ENCODE data around the gene GJB5.
"Not testable (repeated sequence)": the region's sequence is repeated elsewhere in the genome, so short reads cannot be mapped to it uniquely, and the experiment has no call there.

GJB5 gene

DNA sequence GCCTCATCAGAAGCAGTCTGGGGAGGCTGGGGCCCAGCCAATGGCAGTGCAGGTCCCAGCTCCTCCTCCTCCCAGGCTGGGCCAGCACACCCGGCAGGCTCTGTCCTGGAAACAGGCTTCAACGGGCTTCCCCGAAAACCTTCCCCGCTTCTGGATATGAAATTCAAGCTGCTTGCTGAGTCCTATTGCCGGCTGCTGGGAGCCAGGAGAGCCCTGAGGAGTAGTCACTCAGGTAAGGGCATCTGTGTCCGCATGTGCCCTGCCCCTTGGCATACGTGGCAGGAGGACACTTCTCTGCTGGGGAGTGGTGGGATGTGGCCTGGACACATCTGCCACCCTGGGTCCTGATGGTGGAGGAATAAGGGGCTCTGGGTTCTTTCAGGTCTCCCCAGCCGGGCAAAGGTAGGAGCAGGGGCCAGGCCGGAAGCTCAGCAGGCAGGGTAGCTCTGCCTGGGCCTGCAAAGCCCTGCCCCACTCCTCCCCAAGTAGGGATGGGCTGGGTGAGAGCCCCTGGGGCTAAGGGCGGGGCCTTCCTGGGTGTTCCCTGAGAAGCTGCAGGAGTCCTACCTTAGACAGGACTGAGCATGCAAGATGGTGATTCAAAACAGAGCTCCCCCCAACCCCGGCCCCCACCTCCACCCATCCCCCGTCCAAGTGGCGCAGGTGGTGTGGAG is at the start of gene GJB5:
GJB5 (plus strand) TSS at position 84 of the 674 bp plus-strand sequence. CDS start 2,284 bp downstream, outside the sequence.
- no peak for DNase-seq

DNA sequence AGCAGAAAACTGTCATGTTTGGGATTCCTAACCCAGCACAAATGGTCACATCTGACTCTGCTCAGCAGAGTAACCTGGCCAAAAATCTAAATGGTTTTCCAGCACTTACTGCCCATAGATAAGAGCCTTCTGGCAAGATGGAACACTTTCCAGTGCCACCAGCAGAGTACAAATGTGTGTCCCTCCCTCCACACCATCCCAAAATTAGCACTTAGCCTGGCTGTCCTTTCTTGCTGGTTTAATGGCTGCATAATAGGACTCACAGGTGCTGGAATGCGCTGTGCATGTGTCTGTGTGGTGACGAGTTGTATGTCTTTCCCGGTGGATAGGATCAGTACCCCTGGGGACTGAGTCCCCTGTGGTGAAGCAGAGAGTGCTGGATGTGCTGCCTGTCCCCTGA is 49.8 kb upstream of the GJB5 start:
- no peak for DNase-seq

DNA sequence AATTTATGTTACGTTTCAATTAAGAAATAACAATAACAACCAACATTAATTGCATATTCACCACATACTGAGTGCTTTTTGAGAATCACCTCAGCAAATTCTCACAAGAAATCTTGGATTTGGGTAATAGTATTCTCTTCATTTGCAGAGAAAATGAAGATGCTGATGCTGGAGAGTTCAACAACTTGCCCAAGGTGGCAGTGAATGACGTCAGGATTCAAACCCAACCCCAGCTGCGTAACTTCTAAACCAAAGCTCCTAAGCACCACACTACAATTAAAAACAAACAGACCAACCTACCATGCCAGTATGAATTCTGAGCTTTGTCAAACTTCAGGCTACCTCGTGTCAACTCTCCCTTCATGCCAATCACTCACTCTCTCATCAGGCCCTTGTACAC is 46.7 kb upstream of the GJB5 start:
- no peak for DNase-seq

DNA sequence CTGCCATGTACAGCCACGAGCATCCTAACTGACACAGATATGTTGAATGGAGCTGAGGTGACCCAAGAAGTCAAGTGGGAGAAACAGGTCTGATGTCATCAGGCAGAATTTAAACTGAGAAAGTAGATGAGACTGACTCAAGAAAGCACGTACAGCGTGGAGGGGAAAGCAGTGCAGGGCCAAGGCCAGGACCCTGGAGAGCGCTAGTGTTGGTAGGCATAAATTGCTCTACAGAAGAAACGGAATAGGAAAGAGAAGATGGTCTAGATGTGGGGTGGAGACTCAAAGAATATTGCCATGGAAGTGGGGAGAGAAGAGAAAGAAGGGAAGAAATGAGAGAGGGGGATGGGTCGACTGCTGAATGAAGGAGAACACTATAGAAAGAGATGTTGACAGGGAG is 45.3 kb upstream of the GJB5 start:
- DNase-seq: no peak

DNA sequence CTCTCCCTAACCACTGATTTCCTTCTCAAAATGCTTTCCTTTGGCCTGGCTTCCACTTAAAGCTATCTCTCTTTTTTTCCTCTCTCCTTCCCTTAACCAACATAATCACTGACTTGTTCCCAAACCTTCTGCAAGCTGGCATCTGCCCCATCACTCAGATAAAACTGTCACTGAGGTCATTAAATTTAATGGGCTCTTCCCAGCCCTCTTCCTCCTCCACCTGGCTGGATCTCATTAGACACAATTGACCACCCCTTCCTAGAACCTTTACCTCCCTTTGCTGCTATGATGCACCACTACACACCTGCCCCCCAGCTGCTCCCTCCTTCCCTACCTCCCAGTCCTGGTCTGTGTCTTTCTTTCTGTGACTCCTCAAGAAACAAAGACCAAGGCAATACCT is 44.0 kb upstream of the GJB5 start:
- DNase-seq: no peak

DNA sequence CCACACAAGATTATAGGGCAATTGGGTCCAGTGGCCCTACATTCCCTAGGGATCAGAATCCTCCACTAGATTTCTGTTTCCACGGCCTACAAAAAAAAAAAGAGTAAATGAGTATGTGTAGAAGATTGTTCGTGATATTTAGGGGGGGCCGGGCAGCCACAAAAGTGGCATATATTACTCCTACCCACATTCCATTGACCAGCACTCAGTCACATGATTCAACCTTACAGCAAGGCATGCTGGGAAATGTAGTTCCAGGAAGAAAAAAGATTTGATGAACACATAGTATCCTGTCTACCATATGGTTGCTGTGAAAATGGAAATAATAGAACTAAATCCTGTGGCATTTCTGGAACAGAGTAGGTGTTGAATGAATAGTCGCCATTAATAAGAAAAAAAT is 43.4 kb upstream of the GJB5 start:
- no peak for DNase-seq

DNA sequence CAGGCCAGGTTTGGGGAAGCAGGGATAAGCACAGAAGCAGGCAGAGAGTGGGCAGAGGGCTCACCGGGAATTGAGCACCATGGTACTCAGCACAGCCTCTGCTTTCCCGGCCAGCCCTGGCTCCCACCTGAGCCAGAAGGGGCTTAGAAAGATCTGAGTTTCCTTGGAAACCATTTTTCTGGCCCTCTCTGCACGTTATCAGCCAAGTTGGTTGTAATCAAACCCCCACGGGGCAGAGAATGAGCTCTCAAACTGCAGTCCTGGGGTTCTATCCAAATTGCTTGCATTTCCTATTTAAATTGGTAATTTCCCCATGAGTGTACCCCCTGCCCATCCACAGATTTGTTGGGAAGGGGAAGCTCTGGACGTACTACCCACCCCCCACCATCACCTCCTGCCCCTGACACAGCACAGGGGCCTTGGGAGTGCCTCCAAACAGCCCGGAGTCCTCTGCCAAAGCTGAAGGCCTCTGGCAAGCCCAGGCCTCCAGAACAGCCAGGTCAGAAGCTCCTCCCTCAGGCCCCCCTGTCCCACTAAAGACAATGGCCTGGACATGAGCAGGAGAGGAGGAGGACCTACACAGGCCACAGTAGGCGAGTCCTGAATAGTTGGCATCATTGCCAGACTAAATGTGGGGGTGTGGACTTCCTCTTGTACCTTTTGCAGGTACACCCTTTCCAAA is 42.7 kb upstream of the GJB5 start:
- DNase-seq: no peak

DNA sequence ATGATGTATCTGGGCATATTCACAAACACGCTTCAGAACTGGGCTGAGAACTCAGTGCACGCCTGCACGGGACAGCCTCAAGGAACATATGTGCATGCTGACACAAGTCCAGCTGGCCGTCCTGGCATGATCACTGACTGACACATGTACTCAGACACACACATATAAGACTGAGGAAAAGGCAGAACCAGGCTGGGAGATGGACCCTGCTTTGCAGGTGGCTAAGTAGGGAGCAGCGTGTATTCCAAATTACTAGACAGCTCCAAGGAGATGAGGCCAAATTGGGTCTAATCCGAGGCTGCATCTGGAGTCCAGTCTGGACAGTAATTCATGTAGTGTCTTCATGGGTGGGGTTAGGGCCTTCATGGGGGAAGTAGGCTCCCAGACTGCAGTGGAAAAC is 41.4 kb upstream of the GJB5 start:
- no peak for DNase-seq

DNA sequence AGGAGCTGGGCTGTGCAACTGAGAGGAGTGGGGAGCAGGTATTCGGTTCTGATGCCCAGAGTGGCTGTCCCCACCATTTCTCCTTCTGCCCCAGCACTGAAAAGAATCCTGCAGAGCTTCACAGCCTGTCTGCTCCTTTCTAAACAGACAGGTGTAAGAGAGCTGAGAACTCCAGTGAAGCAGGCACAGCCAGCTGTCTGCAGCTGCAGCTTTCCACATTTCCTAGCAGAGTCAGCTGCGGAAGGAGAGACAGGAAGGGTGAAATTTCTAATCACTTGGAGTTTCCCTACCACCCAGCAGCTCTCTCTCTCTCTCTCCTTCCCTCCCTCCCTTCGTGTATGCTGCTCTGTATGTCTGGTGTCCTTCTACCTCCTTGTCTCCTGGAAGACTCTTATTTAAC is 40.5 kb upstream of the GJB5 start:
- DNase-seq: peak; percentile 47

DNA sequence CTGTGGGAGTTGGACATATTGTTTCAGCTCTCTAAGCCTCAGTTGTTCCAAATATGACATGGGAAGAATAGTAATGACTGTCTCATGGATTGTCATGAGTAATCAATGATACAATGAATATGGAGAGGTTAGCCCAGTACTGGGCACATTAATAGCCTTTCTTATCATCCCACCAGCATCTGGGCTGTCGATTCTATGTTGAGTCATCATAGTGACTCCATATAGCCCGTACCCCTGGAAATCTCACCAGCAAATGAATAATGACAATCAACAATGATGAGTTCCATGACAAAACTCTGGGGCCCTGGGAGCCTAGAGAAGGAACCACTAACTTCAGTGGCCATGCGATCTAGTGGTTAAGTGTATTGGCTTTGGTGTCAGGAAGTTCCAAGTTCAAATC is 39.7 kb upstream of the GJB5 start:
- DNase-seq: no peak

DNA sequence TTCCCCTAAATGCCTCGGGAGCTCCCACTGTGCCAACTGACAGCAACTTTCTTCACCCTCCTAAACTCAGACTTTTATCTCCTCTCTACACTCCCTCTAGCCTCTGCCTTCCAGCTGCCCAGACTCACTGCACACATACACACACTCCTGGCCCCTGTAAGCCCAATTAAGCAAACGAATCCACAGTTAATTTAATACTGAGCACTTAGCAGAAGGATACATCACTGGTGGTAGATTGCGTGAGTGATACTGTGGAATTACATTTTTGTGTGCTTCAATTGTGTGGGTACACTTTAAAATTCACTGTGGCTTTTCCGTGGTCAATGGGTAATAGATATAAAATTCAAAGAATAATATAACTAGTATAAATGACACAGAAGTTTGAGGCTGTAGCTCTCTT is 33.6 kb upstream of the GJB5 start:
- DNase-seq: no peak

DNA sequence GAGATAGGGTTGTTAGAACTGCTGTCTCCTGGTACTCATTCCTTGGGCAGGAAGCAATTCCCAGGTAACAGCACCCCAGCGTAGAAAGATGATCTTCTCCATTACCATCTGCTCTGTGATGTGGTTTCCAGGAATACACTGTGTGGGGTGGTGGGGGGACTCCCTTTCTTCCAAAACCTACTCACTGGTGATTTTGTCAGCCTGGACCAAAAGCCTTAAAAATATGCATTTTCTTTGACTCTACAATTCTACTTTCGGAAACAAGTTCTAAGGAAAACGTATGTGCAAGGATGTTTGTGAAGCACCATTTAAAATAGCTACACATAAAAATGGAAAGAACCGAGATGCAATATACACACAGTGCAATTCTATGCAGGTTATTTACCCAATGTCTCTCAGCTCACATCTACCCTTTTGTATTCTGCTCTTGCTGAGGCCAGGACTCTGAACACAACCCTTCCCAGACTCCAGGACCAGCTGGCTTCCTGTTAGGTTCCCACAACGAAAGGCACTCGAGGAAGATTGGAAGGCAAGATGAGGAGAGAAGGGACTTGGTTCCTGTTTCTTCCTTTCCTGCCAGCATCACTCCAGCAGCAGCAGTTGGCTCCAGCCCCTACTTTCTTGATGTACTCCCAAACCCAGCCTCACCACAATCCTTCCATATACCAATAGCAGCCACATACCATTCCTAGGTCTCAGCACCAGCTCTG is 33.0 kb upstream of the GJB5 start:
- no peak for DNase-seq

DNA sequence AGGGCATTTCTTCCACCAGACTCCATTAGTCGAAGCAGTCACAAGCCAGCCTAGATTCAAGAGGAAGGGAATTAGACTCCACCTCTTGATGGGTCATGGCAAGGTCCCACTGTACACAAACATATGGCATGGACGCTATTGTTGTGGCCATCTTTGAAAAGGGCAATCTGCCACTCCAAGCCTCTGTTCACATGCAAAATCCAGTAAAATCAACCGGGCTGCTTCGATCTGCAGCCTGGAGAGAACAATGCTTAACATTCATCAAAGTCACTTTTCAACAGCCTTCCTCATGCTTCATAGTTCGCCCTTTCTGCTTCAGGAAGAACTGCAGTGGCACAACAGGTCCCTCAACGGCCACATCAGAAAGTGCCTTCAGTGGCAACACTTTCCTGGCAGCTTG is 28.0 kb upstream of the GJB5 start:
- no peak for DNase-seq

DNA sequence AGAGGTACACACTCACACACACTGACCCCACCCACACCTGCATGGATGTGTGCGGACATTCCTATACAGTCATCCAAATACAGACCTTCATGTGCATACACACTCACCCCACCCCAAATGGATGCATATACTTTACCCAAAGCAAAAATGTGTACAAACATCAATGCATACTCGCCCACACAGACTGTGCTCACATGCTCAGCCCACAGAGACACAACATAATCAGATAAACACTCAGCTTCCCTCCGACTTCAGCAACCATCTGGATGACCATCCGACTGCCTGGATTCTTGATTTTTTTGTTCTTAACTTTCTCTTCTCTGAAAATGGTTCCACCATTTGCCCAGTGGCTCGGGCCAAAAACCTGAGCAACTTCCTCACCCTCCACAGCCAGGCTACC is 24.4 kb upstream of the GJB5 start:
- DNase-seq: no peak

DNA sequence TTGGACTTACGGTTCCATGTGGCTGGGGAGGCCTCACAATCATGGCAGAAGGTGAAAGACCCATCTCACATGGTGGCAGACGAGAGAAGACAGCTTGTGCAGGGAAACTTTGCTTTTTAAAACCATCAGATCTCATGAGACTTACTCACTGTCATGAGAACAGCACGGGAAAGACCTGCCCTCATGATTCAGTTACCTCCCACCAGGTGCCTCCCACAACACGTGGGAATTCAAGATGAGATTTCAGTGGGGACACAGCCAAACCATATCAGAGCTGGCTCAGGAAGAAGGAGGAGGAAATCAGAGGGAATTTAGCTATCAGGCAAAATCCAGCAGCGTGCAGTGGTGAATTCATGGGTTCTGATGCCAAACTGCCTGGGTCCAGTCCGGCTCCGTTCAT is 22.0 kb upstream of the GJB5 start:
- DNase-seq: not testable (repeated sequence)

DNA sequence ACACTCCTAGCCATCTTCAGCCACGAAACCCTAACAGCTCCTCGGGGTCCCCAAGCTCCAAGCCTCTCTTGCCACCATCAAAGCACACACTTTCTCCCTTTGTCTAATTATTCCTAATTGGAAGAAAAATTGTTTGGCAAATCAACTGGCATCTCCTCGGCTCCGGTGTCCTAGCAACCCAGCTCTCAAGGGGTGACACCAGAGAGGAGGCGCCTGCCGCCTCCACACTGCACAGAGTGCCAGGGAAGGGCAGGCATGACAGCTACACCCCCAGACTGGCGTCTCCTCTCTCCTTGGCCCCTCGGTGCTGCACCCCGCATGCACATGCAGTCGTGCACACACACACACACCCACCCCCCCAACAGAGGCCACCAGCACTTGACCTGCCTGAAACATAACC is 18.2 kb upstream of the GJB5 start:
- DNase-seq: no peak

DNA sequence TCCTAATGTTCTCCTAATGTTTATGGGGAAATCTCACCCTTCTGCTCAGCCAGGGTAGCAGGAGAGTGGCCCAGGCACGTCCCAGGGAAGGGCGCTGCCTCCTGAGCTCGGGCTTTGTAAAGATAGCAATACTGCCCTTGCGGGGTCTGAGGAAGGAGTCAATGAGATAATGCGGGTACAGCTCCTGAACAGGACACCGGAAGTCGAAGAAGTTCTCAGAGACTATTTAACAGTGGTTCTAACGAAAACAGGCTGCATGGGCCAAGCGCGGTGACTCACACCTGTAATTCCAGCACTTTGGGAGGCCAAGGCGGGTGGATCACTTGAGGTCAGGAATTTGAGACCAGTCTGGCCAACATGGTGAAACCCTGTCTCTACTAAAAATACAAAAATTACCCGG is 17.6 kb upstream of the GJB5 start:
- DNase-seq: not testable (repeated sequence)

DNA sequence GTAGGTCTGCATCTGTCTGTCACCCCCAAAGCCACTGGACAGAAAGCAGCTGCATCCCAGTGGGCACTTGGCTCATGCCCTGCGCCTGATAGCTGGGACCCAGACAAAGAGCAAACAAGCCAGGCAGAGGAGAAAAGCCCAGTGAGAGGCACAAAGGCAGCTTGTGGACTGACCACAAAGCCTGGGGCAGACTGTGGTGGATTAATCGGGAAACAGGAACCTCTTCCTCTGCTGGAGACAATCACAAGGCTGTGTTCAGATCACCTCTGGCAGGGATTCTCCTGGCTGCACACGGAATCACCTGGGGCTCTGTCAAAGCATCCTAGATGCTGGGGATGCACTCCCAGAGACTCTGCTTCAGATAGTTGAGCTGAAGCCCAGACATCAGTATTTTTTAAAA is 15.2 kb upstream of the GJB5 start:
- DNase-seq: peak; percentile 59

DNA sequence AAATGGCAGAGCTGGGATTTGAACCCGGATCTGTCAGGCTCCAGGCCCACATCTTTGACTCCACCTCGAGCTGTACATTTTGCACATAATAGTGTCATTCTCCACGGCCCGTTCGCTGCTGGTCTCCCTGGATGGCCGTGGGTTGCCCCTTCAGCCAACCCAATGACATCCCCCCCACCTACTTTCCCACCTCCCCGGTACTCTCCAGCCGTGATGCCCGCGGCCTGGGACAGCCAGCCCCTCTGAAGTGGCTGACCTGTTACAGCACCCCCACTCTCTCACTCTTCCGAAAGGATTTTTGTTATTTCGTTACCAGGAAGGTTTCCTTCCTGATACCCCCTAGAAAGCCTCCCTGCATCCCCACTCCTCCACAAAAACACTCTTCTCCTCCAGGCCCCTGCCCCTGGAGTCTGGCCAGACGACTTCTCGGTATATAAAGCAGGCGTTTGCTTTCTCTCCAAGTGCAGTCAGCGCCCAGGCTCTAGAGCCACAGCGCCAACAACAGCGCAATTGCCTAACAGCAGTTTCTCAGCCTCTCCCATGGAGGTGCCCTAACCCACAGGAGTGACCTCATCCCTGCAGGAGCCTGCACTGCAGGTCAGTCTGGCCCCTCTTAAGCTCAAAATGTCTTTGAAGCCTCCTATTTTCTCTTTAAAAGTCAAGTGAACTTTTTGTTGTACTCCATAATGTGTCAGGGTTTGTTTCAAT is 14.5 kb upstream of the GJB5 start:
- peak; percentile 96 for DNase-seq

DNA sequence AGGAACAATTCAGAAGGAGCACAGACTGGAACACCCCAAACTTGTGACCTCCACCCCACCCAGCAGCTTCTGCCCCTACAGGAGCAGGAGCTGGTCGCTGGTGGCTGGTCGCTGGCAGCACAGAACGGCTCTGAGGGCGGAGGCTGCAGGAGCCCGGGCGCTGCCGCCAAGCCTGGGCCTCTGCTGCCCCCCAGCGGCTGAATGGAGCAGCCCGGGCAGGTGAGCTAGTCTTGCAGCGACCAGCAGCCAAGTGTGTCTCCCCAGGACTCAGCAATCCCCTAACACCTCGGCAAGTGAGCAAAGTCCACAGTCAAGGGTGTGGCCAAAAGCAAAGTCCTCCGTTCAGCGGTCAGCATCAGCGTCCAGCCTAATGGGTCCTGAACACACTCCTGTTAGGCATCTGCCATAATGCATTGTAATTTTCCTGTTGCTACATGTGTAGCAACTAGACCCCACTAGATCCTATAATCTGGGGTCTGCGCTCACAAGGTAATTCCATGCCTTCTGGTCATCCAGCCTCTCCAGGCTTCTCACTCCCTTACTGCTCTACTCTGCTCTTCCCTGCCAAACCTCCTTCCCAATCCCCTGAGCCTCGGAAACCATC is 12.1 kb upstream of the GJB5 start:
- DNase-seq: peak; percentile 99

DNA sequence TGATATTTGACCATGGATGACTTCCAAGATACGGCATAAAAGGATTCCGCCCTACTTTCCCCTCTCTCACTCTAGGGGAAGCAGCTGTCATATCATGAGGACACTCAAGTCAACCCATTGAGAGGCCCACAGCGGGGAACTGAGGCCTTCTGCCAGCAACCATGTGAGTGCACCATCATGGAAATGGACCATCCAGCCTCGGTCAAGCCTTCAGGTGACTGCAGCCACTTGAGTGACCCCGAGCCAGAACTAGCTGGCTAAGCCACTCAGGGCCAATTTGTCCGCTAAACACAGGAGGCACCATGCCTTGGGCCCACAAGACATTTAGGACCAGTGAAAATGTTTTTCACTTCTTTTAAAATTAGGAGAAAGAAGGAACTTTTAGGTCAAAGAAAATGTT is 11.1 kb upstream of the GJB5 start:
- DNase-seq: peak; percentile 49

DNA sequence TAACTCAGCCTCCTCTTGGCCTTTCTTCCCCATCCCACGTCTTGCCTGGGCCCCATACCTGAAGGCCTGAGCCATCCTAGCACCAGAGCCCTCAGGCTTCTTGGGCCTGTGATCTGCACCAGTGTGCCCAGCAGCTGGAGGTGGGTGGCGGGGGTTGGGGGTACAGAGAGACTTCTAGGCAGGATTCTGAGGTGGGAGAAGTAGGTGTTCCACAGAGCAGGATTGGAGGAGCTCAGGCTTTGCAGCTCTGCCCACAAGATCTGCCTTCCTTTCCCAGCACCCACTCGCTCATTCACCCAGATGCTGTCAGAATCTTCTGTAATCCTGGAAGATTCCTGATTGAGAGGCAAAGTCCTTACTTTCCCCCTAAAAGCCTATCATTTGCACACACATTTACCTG is 10.0 kb upstream of the GJB5 start:
- DNase-seq: no peak

DNA sequence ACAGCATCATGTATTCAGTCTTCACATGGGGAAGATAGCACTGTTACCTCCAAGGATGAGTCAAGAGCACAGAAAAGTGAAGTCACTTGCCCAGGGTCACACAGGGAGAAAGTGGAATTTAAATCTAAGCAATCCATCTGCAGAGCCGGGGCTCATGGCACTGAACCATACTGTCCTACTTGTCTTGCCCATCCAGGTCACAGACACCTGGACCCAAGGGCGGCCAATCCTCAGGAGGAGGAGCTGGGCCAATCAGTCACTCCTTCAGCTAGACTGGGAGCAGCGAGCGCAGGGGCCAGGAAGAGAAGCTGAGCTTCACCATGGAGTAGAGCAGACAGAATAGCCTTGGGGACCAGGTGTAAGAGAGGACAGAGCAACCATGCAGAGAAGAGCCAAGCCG is 9.2 kb upstream of the GJB5 start:
- no peak for DNase-seq
